ENCODE data around the gene NTN3.

Gene NTN3

DNA sequence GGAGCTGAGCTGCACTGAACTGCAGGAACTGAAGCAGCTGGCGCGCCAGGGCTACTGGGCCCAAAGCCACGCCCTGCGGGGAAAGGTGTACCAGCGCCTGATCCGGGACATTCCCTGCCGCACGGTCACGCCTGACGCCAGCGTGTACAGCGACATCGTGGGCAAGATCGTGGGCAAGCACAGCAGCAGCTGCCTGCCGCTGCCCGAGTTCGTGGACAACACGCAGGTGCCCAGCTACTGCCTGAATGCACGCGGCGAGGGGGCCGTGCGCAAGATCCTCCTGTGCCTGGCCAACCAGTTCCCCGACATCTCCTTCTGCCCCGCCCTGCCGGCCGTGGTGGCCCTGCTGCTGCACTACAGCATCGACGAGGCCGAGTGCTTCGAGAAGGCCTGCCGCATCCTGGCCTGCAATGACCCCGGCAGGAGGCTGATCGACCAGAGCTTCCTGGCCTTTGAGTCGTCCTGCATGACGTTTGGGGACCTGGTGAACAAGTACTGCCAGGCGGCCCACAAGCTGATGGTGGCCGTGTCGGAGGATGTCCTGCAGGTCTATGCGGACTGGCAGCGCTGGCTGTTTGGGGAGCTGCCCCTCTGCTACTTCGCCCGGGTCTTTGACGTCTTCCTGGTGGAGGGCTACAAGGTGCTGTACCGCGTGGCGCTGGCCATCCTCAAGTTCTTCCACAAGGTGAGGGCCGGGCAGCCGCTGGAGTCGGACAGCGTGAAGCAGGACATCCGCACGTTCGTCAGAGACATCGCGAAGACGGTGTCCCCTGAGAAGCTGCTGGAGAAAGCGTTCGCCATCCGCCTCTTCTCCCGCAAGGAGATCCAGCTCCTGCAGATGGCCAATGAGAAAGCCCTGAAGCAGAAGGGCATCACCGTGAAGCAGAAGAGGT lies 25.4 kb downstream of the NTN3 start:
- no peak overlapping the region for H2AFZ ChIP-seq (ENCODE audit: insufficient read depth, low read length, poor library complexity)
- H3K9me3 ChIP-seq (ENCODE audit: insufficient read depth, low read depth, low read length) = no peaks in the 10 kb centered on the region
- no peak overlapping the region for H3K23ac ChIP-seq (ENCODE audit: low read length)
- H2BK120ac ChIP-seq (ENCODE audit: insufficient read depth, low read length, poor library complexity) = no peak overlapping the region
- H3K9ac ChIP-seq (ENCODE audit: low read length) = no peak overlapping the region
- H3K79me1 ChIP-seq (ENCODE audit: low read length) = no peaks in the 10 kb centered on the region
- H3K14ac ChIP-seq (ENCODE audit: low read length) = no peak overlapping the region
- H2AK5ac ChIP-seq (ENCODE audit: low read length) = no peak overlapping the region
- no peak for DNase-seq
- no peak overlapping the region for H4K12ac ChIP-seq (ENCODE audit: low read depth, low read length)
- no peak overlapping the region for H4K8ac ChIP-seq (ENCODE audit: low read depth, low read length)
- H3K79me2 ChIP-seq (ENCODE audit: control insufficient read depth, insufficient read depth, low read length, poor library complexity) = no peaks in the 10 kb centered on the region
- peaks cover 0 to 2% of the 10 kb centered on the region in 2 experiments for H3K4me1 ChIP-seq (ENCODE audit: control insufficient read depth in 1 of 2, insufficient read depth in 2 of 2, low read length in 2 of 2)
- no peak overlapping the region for H2BK5ac ChIP-seq (ENCODE audit: low read depth, low read length, poor library complexity)
- H2BK12ac ChIP-seq (ENCODE audit: low read length) = no peak overlapping the region
- H3K18ac ChIP-seq (ENCODE audit: low read length) = no peak overlapping the region
- H3K4me2 ChIP-seq (ENCODE audit: low read length) = no peak overlapping the region
- no peak overlapping the region for H3K4ac ChIP-seq (ENCODE audit: low read depth, low read length)
- H3K4me3 ChIP-seq (ENCODE audit: low read depth, low read length) = no peak overlapping the region
- no CpG with 5 or more reads among the region's 62 CpGs for WGBS (ENCODE audit: extremely low coverage, insufficient coverage, insufficient read length)
- H3K27me3 ChIP-seq (ENCODE audit: insufficient read depth, low read length) = no peaks in the 10 kb centered on the region
- no peak overlapping the region for H4K91ac ChIP-seq (ENCODE audit: low read depth, low read length)
- no peak overlapping the region for H3K27ac ChIP-seq (ENCODE audit: low read depth, low read length)
- peaks cover 17 to 20% of the 10 kb centered on the region in 2 experiments for H3K36me3 ChIP-seq (ENCODE audit: control insufficient read depth in 1 of 2, insufficient read depth in 2 of 2, low read length in 2 of 2)

DNA sequence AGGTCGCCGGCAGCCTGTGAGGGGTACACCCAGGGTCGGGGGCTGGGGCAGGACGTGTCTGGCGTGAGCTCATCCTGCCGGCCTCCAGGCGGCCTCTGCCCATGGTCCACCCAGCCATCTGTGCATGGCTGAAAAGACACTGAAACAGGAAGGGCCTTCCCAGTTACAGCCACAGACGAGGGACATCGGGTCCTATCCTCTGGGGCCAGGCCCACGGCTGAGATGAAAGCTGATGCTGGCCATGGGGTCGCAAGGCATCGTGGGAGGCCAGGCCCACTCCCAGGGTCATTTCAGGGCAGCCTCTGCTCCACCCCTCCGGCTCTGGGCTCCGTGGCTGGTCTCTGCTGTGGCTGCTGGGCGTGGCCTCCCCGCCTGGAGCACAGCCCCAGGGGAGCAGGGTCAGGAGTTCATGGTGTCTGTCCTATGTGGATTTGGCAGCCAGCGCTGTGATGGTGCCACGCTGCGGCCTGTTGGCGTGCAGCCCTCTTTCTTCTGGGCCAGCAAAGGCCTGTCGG lies 26.1 kb downstream of the NTN3 start:
- no peak overlapping the region for H3K4ac ChIP-seq (ENCODE audit: low read depth, low read length)
- no peak overlapping the region for H3K18ac ChIP-seq (ENCODE audit: low read length)
- no peak overlapping the region for H2AK5ac ChIP-seq (ENCODE audit: low read length)
- H2BK12ac ChIP-seq (ENCODE audit: low read length) = no peak overlapping the region
- peak in 1 of 2 donors; percentile 67 for DNase-seq
- no peaks in the 10 kb centered on the region for H3K79me1 ChIP-seq (ENCODE audit: low read length)
- H3K79me2 ChIP-seq (ENCODE audit: control insufficient read depth, insufficient read depth, low read length, poor library complexity) = no peaks in the 10 kb centered on the region
- H3K4me1 ChIP-seq (ENCODE audit: control insufficient read depth in 1 of 2, insufficient read depth in 2 of 2, low read length in 2 of 2) = peaks cover 0 to 2% of the 10 kb centered on the region in 2 experiments
- no peak overlapping the region for H3K4me2 ChIP-seq (ENCODE audit: low read length)
- H3K27ac ChIP-seq (ENCODE audit: low read depth, low read length) = no peak overlapping the region
- no peak overlapping the region for H2BK120ac ChIP-seq (ENCODE audit: insufficient read depth, low read length, poor library complexity)
- no peaks in the 10 kb centered on the region for H3K9me3 ChIP-seq (ENCODE audit: insufficient read depth, low read depth, low read length)
- H3K4me3 ChIP-seq (ENCODE audit: low read depth, low read length) = no peak overlapping the region
- H2AFZ ChIP-seq (ENCODE audit: insufficient read depth, low read length, poor library complexity) = no peak overlapping the region
- WGBS (ENCODE audit: extremely low coverage, insufficient coverage, insufficient read length) = no CpG with 5 or more reads among the region's 21 CpGs
- no peak overlapping the region for H2BK5ac ChIP-seq (ENCODE audit: low read depth, low read length, poor library complexity)
- no peak overlapping the region for H3K14ac ChIP-seq (ENCODE audit: low read length)
- H4K91ac ChIP-seq (ENCODE audit: low read depth, low read length) = no peak overlapping the region
- H4K12ac ChIP-seq (ENCODE audit: low read depth, low read length) = no peak overlapping the region
- peaks cover 17 to 20% of the 10 kb centered on the region in 2 experiments for H3K36me3 ChIP-seq (ENCODE audit: control insufficient read depth in 1 of 2, insufficient read depth in 2 of 2, low read length in 2 of 2)
- H4K8ac ChIP-seq (ENCODE audit: low read depth, low read length) = no peak overlapping the region
- no peak overlapping the region for H3K23ac ChIP-seq (ENCODE audit: low read length)
- no peaks in the 10 kb centered on the region for H3K27me3 ChIP-seq (ENCODE audit: insufficient read depth, low read length)
- H3K9ac ChIP-seq (ENCODE audit: low read length) = no peak overlapping the region

DNA sequence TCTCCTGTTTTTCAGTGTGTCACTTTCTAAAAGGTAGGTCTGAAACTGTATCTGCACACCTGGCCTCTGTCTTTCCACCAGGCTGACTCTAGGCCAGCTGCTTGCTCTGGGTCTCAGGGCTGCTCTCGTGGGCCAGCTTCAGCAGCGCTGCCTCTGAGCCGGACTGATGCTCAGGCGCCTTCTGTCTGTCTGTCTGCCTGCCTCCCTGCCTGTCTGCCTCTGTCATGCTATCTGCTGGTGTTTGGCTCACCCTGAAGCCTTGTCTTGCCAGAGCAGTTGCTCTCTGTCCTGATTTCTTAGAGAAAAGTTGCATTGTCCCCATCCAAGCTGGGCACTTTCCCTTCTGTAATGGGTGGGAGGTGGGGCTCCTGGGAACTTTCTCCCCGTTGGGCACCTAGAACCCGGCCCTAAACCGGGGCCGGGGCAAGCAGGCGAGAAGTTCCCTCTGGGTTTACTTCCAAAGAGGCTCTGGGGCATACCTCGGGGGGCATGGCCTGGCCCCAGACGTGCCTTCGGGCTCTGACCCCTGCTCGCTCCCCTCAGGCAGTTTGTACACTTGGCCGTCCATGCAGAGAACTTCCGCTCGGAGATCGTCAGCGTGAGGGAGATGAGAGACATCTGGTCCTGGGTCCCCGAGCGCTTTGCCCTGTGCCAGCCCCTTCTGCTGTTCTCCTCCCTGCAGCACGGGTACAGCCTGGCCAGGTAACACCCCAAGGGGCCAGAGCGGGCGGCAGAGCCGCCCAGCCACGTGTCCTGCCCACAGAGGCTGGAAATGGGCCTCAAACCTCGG lies 26.8 kb downstream of the NTN3 start:
- WGBS (ENCODE audit: extremely low coverage, insufficient coverage, insufficient read length) = no CpG with 5 or more reads among the region's 26 CpGs
- no peak overlapping the region for H2AFZ ChIP-seq (ENCODE audit: insufficient read depth, low read length, poor library complexity)
- no peak overlapping the region for H3K4me3 ChIP-seq (ENCODE audit: low read depth, low read length)
- H3K4me2 ChIP-seq (ENCODE audit: low read length) = no peak overlapping the region
- H3K23ac ChIP-seq (ENCODE audit: low read length) = no peak overlapping the region
- no peak overlapping the region for H3K14ac ChIP-seq (ENCODE audit: low read length)
- no peak overlapping the region for H4K12ac ChIP-seq (ENCODE audit: low read depth, low read length)
- peaks cover 2 to 3% of the 10 kb centered on the region in 2 experiments for H3K4me1 ChIP-seq (ENCODE audit: control insufficient read depth in 1 of 2, insufficient read depth in 2 of 2, low read length in 2 of 2)
- H3K79me2 ChIP-seq (ENCODE audit: control insufficient read depth, insufficient read depth, low read length, poor library complexity) = no peaks in the 10 kb centered on the region
- H3K18ac ChIP-seq (ENCODE audit: low read length) = no peak overlapping the region
- H3K79me1 ChIP-seq (ENCODE audit: low read length) = no peaks in the 10 kb centered on the region
- no peak overlapping the region for H2AK5ac ChIP-seq (ENCODE audit: low read length)
- no peak overlapping the region for H4K8ac ChIP-seq (ENCODE audit: low read depth, low read length)
- H3K27ac ChIP-seq (ENCODE audit: low read depth, low read length) = no peak overlapping the region
- H3K27me3 ChIP-seq (ENCODE audit: insufficient read depth, low read length) = no peaks in the 10 kb centered on the region
- no peak overlapping the region for H2BK12ac ChIP-seq (ENCODE audit: low read length)
- no peak overlapping the region for H4K91ac ChIP-seq (ENCODE audit: low read depth, low read length)
- DNase-seq = no peak
- H2BK5ac ChIP-seq (ENCODE audit: low read depth, low read length, poor library complexity) = no peak overlapping the region
- no peak overlapping the region for H3K4ac ChIP-seq (ENCODE audit: low read depth, low read length)
- peaks cover 17 to 20% of the 10 kb centered on the region in 2 experiments for H3K36me3 ChIP-seq (ENCODE audit: control insufficient read depth in 1 of 2, insufficient read depth in 2 of 2, low read length in 2 of 2)
- no peaks in the 10 kb centered on the region for H3K9me3 ChIP-seq (ENCODE audit: insufficient read depth, low read depth, low read length)
- no peak overlapping the region for H2BK120ac ChIP-seq (ENCODE audit: insufficient read depth, low read length, poor library complexity)
- H3K9ac ChIP-seq (ENCODE audit: low read length) = no peak overlapping the region

DNA sequence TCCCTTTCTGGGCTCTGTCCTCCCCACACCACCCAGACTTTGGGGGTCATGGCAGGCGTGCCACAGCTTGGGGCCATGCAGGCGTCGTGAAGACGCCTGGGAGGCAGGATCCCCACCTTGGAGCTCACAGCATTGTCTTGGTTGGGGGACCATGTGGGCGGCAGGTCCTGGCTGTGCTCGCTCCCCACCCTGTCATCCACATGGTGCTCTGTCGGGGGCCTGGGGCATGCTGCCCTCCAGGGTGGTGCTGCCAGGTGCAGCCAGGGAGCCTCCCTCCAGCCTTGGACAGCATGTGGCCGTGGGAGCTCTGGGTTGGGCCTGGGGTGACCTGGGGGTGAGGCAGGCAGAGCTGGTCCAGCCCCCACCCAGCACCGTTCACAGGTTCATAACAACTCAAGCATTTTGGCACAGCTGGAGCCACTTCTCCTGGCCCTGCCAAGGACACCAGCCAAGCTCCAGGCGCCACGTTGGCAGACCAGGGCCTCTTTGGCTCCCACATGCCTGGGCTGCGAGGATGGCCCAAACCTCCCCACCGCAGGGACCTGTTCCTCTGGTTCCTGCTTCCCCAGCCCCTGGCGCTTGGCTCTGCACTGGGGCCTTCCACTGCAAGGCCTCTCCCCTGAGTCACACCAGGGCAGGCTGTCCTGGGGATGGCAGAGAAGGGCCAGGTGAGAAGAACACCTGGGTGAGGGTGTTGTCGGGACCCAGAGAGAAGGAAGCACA lies 27.6 kb downstream of the NTN3 start:
- Histone ChIP-seq H3K9ac (ENCODE audit: low read length) (no peak overlapping the region), H3K18ac (ENCODE audit: low read length) (no peak overlapping the region), H3K27me3 (ENCODE audit: insufficient read depth, low read length) (no peaks in the 10 kb centered on the region), H4K12ac (ENCODE audit: low read depth, low read length) (no peak overlapping the region), H2BK5ac (ENCODE audit: low read depth, low read length, poor library complexity) (no peak overlapping the region), H3K27ac (ENCODE audit: low read depth, low read length) (no peak overlapping the region), H4K91ac (ENCODE audit: low read depth, low read length) (no peak overlapping the region), H3K9me3 (ENCODE audit: insufficient read depth, low read depth, low read length) (no peaks in the 10 kb centered on the region), H3K4me3 (ENCODE audit: low read depth, low read length) (no peak overlapping the region), H3K14ac (ENCODE audit: low read length) (no peak overlapping the region), H2BK12ac (ENCODE audit: low read length) (no peak overlapping the region), H2BK120ac (ENCODE audit: insufficient read depth, low read length, poor library complexity) (no peak overlapping the region), H3K4ac (ENCODE audit: low read depth, low read length) (no peak overlapping the region), H3K4me2 (ENCODE audit: low read length) (no peak overlapping the region), H3K23ac (ENCODE audit: low read length) (no peak overlapping the region), H3K36me3 (ENCODE audit: control insufficient read depth in 1 of 2, insufficient read depth in 2 of 2, low read length in 2 of 2) (peaks cover 17 to 20% of the 10 kb centered on the region in 2 experiments), H3K79me2 (ENCODE audit: control insufficient read depth, insufficient read depth, low read length, poor library complexity) (no peaks in the 10 kb centered on the region), H3K79me1 (ENCODE audit: low read length) (no peaks in the 10 kb centered on the region), H4K8ac (ENCODE audit: low read depth, low read length) (no peak overlapping the region), H2AFZ (ENCODE audit: insufficient read depth, low read length, poor library complexity) (no peak overlapping the region), H3K4me1 (ENCODE audit: control insufficient read depth in 1 of 2, insufficient read depth in 2 of 2, low read length in 2 of 2) (peaks cover 2 to 3% of the 10 kb centered on the region in 2 experiments), H2AK5ac (ENCODE audit: low read length) (no peak overlapping the region)
- DNase-seq = no peak
- WGBS (ENCODE audit: extremely low coverage, insufficient coverage, insufficient read length) = no CpG with 5 or more reads among the region's 15 CpGs
